Stimulated activated CD8-positive, alpha-beta memory T cell treated with anti-CD3 and anti-CD28 coated beads, Interleukin-4, amount 100 ng/mL, for 4 hours (primary cell): ENCODE results near the gene ZNF621.
"Not testable (repeated sequence)": the region's sequence is repeated elsewhere in the genome, so short reads cannot be mapped to it uniquely, and the experiment has no call there.

Experiments
- DNase-seq, 2 donors: peaks; one replicate each; pipeline ENCODE4 v3.0.0-alpha.2; 2020; ENCODE audit warnings: low read depth in 2 of 2, low spot score in 1 of 2

Gene ZNF621

DNA sequence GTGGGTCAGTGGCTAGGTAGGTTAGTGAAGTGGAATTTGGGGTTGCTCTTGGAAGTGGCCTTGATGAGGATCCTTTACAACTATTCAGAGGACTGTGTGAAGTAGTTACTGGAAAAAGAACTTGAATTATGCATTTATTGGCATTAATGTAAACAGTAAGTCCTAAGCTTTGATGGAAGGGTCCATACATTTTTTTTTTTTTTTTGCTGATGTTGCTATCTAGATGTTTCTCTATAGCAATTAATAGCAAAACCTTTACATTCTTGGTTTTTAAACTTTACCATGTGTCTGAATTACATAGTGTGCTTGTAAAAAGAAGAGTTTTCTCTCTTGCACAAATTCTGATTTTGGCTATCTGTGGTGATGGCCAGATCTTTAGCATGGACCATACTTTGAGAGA lies 9.5 kb downstream of the ZNF621 start:
- no peak for DNase-seq

GRCh38 chr3:40546816-40547215 lies 22.1 kb downstream of the ZNF621 start:
- DNase-seq, result no peak

DNA sequence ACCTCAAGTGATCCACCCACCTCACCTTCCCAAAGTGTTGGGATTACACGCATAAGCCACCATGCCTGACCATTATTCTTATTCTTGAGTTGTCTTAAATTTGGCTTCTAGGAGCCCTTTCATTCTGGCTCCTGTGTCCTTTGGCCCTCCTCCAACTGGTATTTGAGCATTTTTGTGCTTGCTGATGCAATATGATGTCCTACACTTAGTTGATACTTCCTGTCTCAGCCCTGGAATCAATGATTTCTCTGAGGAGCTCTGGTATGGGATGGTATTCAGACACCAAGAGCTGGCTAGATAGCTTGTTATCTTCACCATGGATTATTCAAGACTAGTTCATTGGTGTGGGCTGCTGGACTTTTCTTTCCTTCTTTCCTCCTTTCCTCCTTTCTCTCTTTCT lies 25.4 kb downstream of the ZNF621 start:
- no peak for DNase-seq

- DNase-seq, result no peak
These were observed 32.9 kb downstream of the ZNF621 start for GRCh38 chr3:40557575-40558161.

DNA sequence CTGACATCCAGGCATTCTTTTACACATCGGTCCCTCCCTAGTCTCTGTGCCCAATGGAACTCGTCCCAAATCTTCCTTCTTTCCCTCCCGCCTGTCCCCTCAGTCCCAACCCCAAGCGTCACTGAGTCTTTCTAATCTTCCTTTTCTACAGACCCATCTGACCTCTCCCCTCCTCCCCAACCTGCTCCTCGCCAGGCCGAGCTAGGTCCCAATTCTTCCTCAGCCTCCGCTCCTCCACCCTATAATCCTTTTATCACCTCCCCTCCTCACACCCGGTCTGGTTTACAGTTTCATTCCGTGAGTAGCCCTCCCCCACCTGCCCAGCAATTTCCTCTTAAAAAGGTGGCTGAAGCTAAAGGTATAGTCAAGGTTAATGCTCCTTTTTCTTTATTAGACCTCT lies 37.7 kb downstream of the ZNF621 start:
- DNase-seq, result not testable (repeated sequence)

- DNase-seq, result not testable (repeated sequence)
These were observed 40.9 kb downstream of the ZNF621 start for GRCh38 chr3:40565629-40566028.

GRCh38 chr3:40566694-40567093 lies 41.9 kb downstream of the ZNF621 start:
- no peak for DNase-seq

GRCh38 chr3:40572588-40572987 lies 47.8 kb downstream of the ZNF621 start:
- no peak for DNase-seq

DNA sequence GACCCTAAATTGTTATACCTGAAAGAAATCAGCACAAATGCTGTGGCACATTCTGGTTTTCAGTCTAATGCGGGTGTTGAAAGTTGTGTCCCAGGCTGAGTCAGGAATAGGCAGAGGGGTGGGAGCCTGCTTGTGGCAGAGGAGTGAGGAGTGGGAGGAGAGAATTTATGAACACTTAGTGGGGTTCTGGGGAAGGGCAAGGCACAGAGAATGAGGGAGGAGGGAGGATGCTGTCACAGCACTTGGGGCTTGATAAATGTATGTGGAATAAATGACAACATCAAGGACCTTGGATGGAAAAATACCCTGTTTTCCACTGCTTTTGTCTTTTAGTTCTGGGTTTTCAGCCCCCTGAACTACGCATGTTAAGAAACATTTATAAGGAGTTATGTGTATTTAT lies 49.3 kb downstream of the ZNF621 start:
- DNase-seq, result no peak

DNA sequence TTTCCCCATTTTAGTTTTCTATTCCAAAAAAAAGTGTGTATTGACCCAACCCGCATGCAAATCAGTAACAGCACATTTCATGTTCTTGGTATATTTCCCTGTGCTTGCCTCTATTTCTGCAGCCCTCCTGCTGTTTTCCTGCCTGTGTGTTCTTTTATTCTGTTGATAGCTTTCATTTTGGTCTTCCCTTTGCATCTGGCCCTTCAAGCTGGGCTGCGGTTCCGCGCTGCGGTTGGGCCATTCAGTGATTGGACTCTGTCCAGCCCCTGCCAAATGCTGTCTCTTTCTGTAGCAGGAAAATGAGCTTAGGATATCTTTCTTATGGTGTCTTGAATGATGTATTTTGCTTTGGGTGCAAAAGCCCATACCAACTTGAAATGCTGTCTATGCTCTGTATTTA lies 49.9 kb downstream of the ZNF621 start:
- no peak for DNase-seq

DNA sequence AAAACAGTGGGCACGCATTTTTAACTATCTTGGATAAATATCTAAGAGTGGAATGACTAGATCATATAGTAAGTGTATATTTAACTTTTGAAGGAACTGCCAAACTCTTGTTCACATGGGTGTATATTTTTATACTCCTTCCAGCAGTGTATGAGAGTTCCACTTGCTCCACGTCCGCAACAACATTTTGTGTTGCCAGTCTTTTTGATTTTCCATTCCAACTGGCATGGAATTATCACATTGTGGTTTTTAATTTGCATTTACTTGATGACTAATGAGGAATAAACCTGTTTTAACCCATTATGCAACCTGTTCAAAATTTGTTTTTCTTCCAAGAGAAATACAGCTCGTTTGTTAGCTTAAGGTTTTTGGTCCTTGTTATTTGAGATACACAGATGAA lies 51.6 kb downstream of the ZNF621 start:
- no peak for DNase-seq

- peak in 1 of 2 donors; percentile 35 for DNase-seq
These were observed 55.8 kb downstream of the ZNF621 start for GRCh38 chr3:40580494-40581091.

DNA sequence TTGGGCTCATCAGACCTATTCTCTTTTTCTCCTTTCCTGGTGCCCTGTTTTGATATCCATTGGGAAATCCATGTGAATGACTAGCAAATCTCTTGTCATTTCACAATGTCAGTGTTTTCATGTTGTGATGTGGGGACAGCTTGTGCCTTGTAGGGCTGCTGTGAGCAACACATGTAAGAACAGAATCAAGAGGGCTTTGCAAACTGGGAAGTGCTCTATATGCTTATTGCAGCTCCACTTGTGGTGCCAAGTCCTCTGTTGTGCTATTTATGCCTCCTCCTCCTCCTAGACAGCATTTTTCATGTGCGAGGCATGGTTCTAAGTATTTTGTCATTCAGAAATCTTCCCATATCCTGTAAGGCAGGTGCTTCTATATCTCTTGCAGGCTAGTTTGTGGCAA lies 56.4 kb downstream of the ZNF621 start:
- DNase-seq, result no peak

DNA sequence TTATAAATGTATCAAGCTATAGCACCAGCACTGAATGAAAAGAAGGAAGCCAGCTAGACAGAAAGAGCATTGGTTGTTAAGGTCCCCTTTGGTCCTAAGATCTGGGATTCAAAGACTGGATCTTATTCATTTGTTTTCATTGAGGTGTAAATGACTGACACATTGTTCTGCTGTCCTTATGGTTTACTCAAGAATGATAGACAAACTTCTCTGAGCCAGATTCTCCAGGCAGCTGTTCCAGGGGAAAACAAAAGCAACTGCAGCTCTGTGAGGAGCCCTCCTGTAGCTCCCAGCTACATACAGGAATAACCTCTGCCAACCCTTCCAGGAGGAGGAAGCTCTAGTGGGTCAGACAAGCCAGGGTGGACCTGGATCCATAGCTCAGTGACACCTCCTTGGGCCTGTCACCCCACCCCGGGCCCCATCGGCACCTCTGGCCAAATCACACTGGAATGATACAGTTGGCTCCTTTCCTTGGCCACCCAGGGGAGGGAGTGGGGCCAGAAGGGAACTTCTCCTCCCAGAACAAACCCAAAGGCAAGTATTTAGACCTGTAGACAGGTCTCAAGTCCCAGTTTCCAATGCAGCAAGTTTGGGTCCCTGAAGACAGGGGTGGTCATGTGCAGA lies 57.8 kb downstream of the ZNF621 start:
- no peak for DNase-seq

GRCh38 chr3:40583691-40584090 lies 58.9 kb downstream of the ZNF621 start:
- no peak for DNase-seq

DNA sequence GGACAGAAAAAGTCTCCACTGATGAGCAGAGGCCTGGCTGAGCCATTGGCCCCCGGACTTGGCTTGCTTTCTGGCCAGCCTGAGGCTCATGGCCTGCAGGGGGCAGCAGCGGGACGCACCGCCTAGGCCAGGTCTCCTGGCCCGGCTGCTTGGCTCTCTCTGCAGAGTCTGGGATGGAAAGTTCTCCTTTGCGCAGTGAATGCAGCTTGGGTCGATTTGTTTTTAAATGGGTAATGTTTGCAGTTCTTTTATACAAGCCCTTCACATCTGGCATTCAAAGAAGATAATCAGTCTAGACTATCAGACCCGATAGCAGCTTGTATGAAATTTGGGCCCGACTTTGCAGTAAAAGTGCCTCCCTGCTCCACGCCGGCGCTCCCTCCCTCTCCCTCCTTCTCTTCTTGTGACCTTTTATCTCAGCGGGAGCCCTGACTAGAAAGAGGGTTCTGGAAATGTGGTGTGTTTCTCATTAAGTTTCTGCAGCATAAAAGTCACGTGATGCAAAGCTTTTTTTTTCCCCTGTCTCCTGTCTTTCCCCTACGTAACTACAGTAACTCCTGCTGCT lies 59.9 kb downstream of the ZNF621 start:
- DNase-seq, result peak; percentile 22 to 40

GRCh38 chr3:40585381-40586016 lies 60.7 kb downstream of the ZNF621 start:
- no peak for DNase-seq

DNA sequence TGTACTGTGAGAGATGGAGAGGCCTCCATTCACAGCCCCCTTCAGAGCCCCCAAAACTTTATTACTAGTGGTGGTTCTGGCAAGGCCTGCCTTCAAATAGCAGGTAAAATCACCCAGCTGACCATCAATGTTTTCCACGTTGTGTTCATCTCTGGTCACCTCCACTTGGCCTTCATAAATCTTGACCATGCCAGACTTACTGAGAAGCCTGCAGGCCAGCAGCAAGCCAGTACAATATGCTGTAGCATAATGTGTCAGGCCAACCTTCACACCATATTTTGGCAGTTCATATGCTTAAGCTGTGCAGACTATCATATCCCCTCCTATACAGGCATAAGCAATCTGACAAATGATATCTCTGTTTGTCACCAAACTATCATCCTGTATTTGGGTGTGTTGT lies 62.1 kb downstream of the ZNF621 start:
- DNase-seq, result no peak

DNA sequence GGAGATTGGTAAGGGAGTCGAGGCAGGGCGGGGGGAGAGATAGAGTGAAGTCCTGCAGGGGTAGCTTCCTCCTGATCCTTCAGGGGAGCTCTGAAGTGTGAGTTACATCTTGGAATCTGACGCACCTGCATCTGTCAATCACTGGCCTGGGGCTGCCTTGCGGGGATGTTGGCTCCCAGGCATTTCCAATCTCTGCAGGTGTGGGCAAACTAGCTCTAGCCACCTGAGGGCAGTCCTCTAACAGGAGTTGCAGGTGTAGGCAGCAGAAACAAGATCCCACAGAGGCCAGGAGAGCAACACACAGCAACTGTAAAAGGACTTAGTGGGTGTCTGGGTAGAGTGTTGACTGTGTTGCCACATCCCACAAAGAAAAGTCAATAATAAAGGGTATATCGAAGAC lies 63.6 kb downstream of the ZNF621 start:
- no peak for DNase-seq
